GM12878 (cell line): ENCODE results near the gene SAMD9L. TPM values are rescaled to one million over a fixed set of nuclear protein-coding genes. Genes with fewer than 3 reads are reported as not detected.

Source experiments
- HDGF ChIP-seq: fragments of 450-650 bp; IDR thresholded peaks from 2 replicates; pipeline ENCODE4 v1.6.1; 2016; ENCODE audit warnings: antibody characterized with exemption
- JUND ChIP-seq: IDR thresholded peaks from 2 replicates; pipeline ENCODE4 v1.6.1; 2012; ENCODE audit warnings: low read depth, mild to moderate bottlenecking, low read length, improper control_type of control experiment, moderate library complexity
- RBBP5 ChIP-seq: fragments of 200-600 bp; sonication (generic); conservative IDR thresholded peaks from 2 replicates; pipeline ENCODE4 v1.6.1; 2016
- TAF1 ChIP-seq: IDR thresholded peaks from 2 replicates; pipeline ENCODE4 v1.6.1; 2011; ENCODE audit warnings: mild to moderate bottlenecking, low read depth, low read length, borderline replicate concordance
- YY1 ChIP-seq: IDR thresholded peaks from 2 replicates; pipeline ENCODE4 v1.6.1; 2011; ENCODE audit warnings: low read depth, mild to moderate bottlenecking, low read length
- ZNF24 ChIP-seq: fragments of 450-650 bp; IDR thresholded peaks from 2 replicates; pipeline ENCODE4 v1.6.1; 2017; ENCODE audit warnings: antibody characterized with exemption, mild to moderate bottlenecking
- polyA plus RNA-seq, 11 experiments: library from polyadenylated mRNA; depleted of rRNA in 4 of 11; unstranded in 6 of 11; stranded (reverse) in 5 of 11; fragments of >200 nt; fragmentation: Nextera tagmentation in 4 of 11; fragmentation: Illumina TruSeq in 1 of 11; extraction: Ambion mirVana in 4 of 11; extraction: Trizol in 1 of 11; gene quantifications; 1 replicate in 1 of 11; 2 replicates in 10 of 11; pipeline versions ENCODE4 v1.2.1 to v1.2.3, GENCODE V29; 2011 to 2016; ENCODE audit warnings: inconsistent platforms in 2 of 11, missing spikeins in 2 of 11, low read depth in 1 of 11
- total RNA-seq, 4 experiments: library from RNA; depleted of rRNA in 3 of 4; stranded (reverse); fragments of >200 nt in 3 of 4; fragmentation: Illumina TruSeq in 1 of 4; extraction: Trizol in 1 of 4; gene quantifications; 2 replicates each; pipeline versions ENCODE4 v1.2.1 to v1.2.3, GENCODE V29; 2013 to 2021
- TF ChIP-seq, protein P1 (sequence below): fragments of 450-650 bp; IDR thresholded peaks from 2 replicates; pipeline ENCODE4 v1.6.1; 2017; ENCODE audit warnings: mild to moderate bottlenecking, moderate library complexity
- TF ChIP-seq, protein P2 (sequence below): fragments of 450-650 bp; IDR thresholded peaks from 2 replicates; pipeline ENCODE4 v1.6.1; 2018; ENCODE audit warnings: borderline replicate concordance, mild to moderate bottlenecking; ENCODE audit not compliant: partially characterized antibody
- TF ChIP-seq, protein P3 (sequence below): fragments of 450-650 bp; IDR thresholded peaks from 2 replicates; pipeline ENCODE4 v1.6.1; 2018; ENCODE audit warnings: mild to moderate bottlenecking, low read depth, moderate library complexity; ENCODE audit not compliant: partially characterized antibody
- TF ChIP-seq, protein P4 (sequence below): IDR thresholded peaks from 2 replicates; pipeline ENCODE4 v1.6.1; 2012; ENCODE audit warnings: improper control_type of control experiment, low read depth, low read length; ENCODE audit not compliant: insufficient replicate concordance

Gene SAMD9L
- total and polyA plus RNA-seq, 10 of the 15 experiments (the other 5 are each of a cell fraction or from before 2014, with no cell fraction given) = 22.3 to 51.3 (median 29.6) TPM

DNA sequence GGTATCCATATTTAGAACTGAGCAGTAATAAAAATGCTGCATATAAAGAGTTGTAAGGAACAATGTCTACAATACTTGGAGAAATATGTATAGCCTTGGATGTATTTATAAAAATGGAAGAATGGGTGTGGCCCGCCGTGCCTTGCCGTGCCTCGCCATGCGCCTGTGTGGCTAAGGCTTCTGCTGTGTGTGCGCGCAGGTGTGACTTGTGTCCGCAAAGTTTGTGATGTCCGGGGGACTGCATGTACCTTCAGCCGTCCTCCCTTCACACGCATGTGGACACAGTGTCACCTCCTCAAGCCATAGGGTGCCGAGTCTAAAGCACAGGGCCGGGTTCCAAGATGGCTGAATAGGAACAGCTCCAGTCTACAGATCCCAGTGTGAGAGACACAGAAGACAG lies 40.2 kb downstream of the SAMD9L start (continued):
- TF ChIP-seq, protein P1, sequence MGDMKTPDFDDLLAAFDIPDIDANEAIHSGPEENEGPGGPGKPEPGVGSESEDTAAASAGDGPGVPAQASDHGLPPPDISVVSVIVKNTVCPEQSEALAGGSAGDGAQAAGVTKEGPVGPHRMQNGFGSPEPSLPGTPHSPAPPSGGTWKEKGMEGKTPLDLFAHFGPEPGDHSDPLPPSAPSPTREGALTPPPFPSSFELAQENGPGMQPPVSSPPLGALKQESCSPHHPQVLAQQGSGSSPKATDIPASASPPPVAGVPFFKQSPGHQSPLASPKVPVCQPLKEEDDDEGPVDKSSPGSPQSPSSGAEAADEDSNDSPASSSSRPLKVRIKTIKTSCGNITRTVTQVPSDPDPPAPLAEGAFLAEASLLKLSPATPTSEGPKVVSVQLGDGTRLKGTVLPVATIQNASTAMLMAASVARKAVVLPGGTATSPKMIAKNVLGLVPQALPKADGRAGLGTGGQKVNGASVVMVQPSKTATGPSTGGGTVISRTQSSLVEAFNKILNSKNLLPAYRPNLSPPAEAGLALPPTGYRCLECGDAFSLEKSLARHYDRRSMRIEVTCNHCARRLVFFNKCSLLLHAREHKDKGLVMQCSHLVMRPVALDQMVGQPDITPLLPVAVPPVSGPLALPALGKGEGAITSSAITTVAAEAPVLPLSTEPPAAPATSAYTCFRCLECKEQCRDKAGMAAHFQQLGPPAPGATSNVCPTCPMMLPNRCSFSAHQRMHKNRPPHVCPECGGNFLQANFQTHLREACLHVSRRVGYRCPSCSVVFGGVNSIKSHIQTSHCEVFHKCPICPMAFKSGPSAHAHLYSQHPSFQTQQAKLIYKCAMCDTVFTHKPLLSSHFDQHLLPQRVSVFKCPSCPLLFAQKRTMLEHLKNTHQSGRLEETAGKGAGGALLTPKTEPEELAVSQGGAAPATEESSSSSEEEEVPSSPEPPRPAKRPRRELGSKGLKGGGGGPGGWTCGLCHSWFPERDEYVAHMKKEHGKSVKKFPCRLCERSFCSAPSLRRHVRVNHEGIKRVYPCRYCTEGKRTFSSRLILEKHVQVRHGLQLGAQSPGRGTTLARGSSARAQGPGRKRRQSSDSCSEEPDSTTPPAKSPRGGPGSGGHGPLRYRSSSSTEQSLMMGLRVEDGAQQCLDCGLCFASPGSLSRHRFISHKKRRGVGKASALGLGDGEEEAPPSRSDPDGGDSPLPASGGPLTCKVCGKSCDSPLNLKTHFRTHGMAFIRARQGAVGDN = no peak
- TF ChIP-seq JUND (no peak), HDGF (no peak), RBBP5 (no peak), ZNF24 (no peak), YY1 (no peak), TAF1 (no peak)
- TF ChIP-seq, protein P2, sequence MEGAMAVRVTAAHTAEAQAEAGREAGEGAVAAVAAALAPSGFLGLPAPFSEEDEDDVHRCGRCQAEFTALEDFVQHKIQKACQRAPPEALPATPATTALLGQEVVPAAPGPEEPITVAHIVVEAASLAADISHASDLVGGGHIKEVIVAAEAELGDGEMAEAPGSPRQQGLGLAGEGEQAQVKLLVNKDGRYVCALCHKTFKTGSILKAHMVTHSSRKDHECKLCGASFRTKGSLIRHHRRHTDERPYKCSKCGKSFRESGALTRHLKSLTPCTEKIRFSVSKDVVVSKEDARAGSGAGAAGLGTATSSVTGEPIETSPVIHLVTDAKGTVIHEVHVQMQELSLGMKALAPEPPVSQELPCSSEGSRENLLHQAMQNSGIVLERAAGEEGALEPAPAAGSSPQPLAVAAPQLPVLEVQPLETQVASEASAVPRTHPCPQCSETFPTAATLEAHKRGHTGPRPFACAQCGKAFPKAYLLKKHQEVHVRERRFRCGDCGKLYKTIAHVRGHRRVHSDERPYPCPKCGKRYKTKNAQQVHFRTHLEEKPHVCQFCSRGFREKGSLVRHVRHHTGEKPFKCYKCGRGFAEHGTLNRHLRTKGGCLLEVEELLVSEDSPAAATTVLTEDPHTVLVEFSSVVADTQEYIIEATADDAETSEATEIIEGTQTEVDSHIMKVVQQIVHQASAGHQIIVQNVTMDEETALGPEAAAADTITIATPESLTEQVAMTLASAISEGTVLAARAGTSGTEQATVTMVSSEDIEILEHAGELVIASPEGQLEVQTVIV = no peak
- TF ChIP-seq, protein P3, sequence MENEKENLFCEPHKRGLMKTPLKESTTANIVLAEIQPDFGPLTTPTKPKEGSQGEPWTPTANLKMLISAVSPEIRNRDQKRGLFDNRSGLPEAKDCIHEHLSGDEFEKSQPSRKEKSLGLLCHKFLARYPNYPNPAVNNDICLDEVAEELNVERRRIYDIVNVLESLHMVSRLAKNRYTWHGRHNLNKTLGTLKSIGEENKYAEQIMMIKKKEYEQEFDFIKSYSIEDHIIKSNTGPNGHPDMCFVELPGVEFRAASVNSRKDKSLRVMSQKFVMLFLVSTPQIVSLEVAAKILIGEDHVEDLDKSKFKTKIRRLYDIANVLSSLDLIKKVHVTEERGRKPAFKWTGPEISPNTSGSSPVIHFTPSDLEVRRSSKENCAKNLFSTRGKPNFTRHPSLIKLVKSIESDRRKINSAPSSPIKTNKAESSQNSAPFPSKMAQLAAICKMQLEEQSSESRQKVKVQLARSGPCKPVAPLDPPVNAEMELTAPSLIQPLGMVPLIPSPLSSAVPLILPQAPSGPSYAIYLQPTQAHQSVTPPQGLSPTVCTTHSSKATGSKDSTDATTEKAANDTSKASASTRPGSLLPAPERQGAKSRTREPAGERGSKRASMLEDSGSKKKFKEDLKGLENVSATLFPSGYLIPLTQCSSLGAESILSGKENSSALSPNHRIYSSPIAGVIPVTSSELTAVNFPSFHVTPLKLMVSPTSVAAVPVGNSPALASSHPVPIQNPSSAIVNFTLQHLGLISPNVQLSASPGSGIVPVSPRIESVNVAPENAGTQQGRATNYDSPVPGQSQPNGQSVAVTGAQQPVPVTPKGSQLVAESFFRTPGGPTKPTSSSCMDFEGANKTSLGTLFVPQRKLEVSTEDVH = no peak
- TF ChIP-seq, protein P4, sequence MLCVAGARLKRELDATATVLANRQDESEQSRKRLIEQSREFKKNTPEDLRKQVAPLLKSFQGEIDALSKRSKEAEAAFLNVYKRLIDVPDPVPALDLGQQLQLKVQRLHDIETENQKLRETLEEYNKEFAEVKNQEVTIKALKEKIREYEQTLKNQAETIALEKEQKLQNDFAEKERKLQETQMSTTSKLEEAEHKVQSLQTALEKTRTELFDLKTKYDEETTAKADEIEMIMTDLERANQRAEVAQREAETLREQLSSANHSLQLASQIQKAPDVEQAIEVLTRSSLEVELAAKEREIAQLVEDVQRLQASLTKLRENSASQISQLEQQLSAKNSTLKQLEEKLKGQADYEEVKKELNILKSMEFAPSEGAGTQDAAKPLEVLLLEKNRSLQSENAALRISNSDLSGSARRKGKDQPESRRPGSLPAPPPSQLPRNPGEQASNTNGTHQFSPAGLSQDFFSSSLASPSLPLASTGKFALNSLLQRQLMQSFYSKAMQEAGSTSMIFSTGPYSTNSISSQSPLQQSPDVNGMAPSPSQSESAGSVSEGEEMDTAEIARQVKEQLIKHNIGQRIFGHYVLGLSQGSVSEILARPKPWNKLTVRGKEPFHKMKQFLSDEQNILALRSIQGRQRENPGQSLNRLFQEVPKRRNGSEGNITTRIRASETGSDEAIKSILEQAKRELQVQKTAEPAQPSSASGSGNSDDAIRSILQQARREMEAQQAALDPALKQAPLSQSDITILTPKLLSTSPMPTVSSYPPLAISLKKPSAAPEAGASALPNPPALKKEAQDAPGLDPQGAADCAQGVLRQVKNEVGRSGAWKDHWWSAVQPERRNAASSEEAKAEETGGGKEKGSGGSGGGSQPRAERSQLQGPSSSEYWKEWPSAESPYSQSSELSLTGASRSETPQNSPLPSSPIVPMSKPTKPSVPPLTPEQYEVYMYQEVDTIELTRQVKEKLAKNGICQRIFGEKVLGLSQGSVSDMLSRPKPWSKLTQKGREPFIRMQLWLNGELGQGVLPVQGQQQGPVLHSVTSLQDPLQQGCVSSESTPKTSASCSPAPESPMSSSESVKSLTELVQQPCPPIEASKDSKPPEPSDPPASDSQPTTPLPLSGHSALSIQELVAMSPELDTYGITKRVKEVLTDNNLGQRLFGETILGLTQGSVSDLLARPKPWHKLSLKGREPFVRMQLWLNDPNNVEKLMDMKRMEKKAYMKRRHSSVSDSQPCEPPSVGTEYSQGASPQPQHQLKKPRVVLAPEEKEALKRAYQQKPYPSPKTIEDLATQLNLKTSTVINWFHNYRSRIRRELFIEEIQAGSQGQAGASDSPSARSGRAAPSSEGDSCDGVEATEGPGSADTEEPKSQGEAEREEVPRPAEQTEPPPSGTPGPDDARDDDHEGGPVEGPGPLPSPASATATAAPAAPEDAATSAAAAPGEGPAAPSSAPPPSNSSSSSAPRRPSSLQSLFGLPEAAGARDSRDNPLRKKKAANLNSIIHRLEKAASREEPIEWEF = no peak
